Lung (tissue), 16 donors: ENCODE measurements around the gene LYZL2. TPM values are rescaled to one million over a fixed set of nuclear protein-coding genes. Genes with fewer than 3 reads are reported as not detected.
"Not testable (repeated sequence)": the region's sequence is repeated elsewhere in the genome, so short reads cannot be mapped to it uniquely, and the experiment has no call there.

ENCODE experiments used
- ATAC-seq: fragments of 200-7000 bp; cut with Tn5 transposase; one replicate; pipeline ENCODE4 v1.9.1; 2020; ENCODE audit warnings: moderate number of reproducible peaks; ENCODE audit not compliant: insufficient read depth, low FRiP score
- DNase-seq, 3 donors: peaks; one replicate each; pipeline ENCODE4 v3.0.0-alpha.2; 2013 to 2017
- H3K27ac ChIP-seq, 2 donors: one replicate each; pipeline ENCODE4 v1.5.1; 2013; ENCODE audit warnings: mild to moderate bottlenecking in 2 of 2, moderate library complexity in 2 of 2, control low read depth in 1 of 2, inconsistent platforms in 1 of 2, low read depth in 1 of 2, low read length in 1 of 2
- H3K27me3 ChIP-seq, 3 donors: one replicate each; pipeline ENCODE4 v1.5.1; 2013; ENCODE audit warnings: low read length in 2 of 3; ENCODE audit not compliant: control insufficient read depth in 3 of 3, insufficient read depth in 3 of 3
- H3K36me3 ChIP-seq, 4 donors: one replicate each; pipeline ENCODE4 v1.5.1; 2013; ENCODE audit warnings: low read length in 4 of 4, mild to moderate bottlenecking in 1 of 4, moderate library complexity in 1 of 4; ENCODE audit not compliant: control insufficient read depth in 4 of 4, insufficient read depth in 4 of 4
- H3K4me1 ChIP-seq, 5 donors: one replicate each; pipeline ENCODE4 v1.5.1; 2013; ENCODE audit warnings: low read length in 5 of 5, mild to moderate bottlenecking in 2 of 5, moderate library complexity in 1 of 5; ENCODE audit not compliant: control insufficient read depth in 5 of 5, insufficient read depth in 5 of 5
- H3K4me3 ChIP-seq: one replicate; pipeline ENCODE4 v1.5.1; 2013; ENCODE audit warnings: mild to moderate bottlenecking, control low read depth, moderate library complexity
- H3K9ac ChIP-seq, 2 donors: one replicate each; pipeline ENCODE4 v1.5.1; 2013; ENCODE audit warnings: low read length in 2 of 2, control low read depth in 1 of 2; ENCODE audit not compliant: insufficient read depth in 1 of 2
- H3K9me3 ChIP-seq, 4 donors: one replicate each; pipeline ENCODE4 v1.5.1; 2013; ENCODE audit warnings: low read length in 3 of 4, mild to moderate bottlenecking in 1 of 4, moderate library complexity in 1 of 4; ENCODE audit not compliant: control insufficient read depth in 4 of 4, insufficient read depth in 3 of 4
- WGBS, 2 donors: extraction: QIAGEN DNeasy Blood & Tissue Kit; methylation state at CpG; one replicate each; pipeline ENCODE4 v1.1.7; 2013; 5-methylcytosine and 5-hydroxymethylcytosine counted together
- long read RNA-seq, 5 donors: transcript quantifications; one replicate each; lab custom pipeline, GENCODE V29; 2026
- polyA plus RNA-seq, 2 donors: library from polyadenylated mRNA; stranded (reverse); fragments of 200-250 nt; gene quantifications; one replicate each; pipeline ENCODE4 v1.2.1, GENCODE V29; 2013
- total RNA-seq, 2 donors: library from RNA; depleted of rRNA in 1 of 2; stranded (reverse); fragments of >200 nt in 1 of 2; gene quantifications; one replicate each; pipeline ENCODE4 v1.2.1, GENCODE V29; 2014 to 2021
- TF ChIP-seq, protein P1 (sequence below): IDR thresholded peaks from 2 replicates; pipeline ENCODE4 v1.5.1; 2012; ENCODE audit warnings: mild to moderate bottlenecking; ENCODE audit errors: control extremely low read depth, extremely low read depth
- donor health status: control.
- donor health status: control.
- donor health status: Bipolar disorder and iron deficiency.
- donor health status: healthy.
- donor health status: DM: yes; HTN: yes; CAD: no.

Gene LYZL2
- total RNA-seq, result not detected
- not detected for polyA plus RNA-seq
- long read RNA-seq, donor 1, result 0 reads
- long read RNA-seq, donor 2, result 0 reads
- long read RNA-seq, donor 3, result 0 reads
- long read RNA-seq, donor 4, result 0 reads
- long read RNA-seq, donor 5, result 0 reads

DNA sequence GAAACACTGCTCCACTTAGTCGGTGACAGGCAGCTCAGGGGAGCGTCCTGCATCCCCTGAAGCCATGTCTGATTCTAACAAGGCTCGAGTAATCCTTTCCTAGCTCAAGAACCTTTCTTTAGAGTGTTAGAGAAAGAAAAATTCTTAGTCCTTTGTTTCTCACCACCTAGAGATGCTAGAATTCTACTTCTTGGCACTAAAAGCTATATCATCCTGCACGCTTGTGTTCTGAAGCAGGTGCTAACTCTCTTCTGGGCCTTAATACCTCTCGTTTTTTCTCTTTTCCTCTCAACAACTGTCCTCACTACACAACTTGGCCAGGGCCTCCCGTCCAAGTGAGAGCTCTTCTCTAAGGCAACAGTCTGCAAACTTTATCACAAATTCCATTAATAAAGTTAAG is at the start of gene LYZL2:
Gene LYZL2 (minus strand): TSS at position 101 of the 400 bp plus-strand sequence. CDS start 2,838 bp downstream, outside the sequence.
- no peak within 1 kb of the TSS for H3K27ac ChIP-seq

DNA sequence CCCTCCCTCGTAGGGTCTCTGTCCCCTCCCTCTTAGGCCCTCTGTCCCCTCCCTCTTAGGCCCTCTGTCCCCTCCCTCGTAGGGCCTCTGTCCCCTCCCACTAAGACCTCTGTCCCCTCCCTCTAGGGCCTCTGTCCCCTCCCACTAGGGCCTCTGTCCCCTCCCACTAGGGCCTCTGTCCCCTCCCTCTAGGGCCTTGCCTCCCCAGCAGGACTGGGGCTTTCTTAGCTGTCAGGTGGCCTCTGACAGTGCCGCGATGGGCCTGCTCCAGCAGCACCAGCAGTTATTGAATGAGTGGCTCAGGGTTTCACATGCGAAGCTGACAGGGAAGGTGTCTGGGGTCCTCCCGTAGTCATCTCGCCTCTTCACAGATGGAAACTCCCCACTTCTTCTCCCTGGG is 48.1 kb upstream of the LYZL2 start:
- not testable (repeated sequence) for DNase-seq, H3K9me3 ChIP-seq, H3K27ac ChIP-seq, H3K4me1 ChIP-seq, H3K27me3 ChIP-seq, H3K36me3 ChIP-seq, ATAC-seq, H3K4me3 ChIP-seq, H3K9ac ChIP-seq
- WGBS, 2 donors, result 73 to 80% methylated on average over 1 to 5 of the region's 7 CpGs

More for the DNA sequence above, at the start of gene LYZL2:
- TF ChIP-seq, protein P1, sequence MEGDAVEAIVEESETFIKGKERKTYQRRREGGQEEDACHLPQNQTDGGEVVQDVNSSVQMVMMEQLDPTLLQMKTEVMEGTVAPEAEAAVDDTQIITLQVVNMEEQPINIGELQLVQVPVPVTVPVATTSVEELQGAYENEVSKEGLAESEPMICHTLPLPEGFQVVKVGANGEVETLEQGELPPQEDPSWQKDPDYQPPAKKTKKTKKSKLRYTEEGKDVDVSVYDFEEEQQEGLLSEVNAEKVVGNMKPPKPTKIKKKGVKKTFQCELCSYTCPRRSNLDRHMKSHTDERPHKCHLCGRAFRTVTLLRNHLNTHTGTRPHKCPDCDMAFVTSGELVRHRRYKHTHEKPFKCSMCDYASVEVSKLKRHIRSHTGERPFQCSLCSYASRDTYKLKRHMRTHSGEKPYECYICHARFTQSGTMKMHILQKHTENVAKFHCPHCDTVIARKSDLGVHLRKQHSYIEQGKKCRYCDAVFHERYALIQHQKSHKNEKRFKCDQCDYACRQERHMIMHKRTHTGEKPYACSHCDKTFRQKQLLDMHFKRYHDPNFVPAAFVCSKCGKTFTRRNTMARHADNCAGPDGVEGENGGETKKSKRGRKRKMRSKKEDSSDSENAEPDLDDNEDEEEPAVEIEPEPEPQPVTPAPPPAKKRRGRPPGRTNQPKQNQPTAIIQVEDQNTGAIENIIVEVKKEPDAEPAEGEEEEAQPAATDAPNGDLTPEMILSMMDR, result no peak
- DNase-seq (no peak), ATAC-seq (no peak)
- no peak within 1 kb of the TSS for H3K4me3 ChIP-seq
- no peaks in the 10 kb centered on the region for H3K36me3 ChIP-seq
- no peaks in the 10 kb centered on the region for H3K27me3 ChIP-seq
- 86 to 89% methylated on average over 6 of the region's 6 CpGs for WGBS, 2 donors
- H3K9ac ChIP-seq, result no peak within 1 kb of the TSS
- no peaks in the 10 kb centered on the region for H3K4me1 ChIP-seq
- no peaks in the 10 kb centered on the region for H3K9me3 ChIP-seq

DNA sequence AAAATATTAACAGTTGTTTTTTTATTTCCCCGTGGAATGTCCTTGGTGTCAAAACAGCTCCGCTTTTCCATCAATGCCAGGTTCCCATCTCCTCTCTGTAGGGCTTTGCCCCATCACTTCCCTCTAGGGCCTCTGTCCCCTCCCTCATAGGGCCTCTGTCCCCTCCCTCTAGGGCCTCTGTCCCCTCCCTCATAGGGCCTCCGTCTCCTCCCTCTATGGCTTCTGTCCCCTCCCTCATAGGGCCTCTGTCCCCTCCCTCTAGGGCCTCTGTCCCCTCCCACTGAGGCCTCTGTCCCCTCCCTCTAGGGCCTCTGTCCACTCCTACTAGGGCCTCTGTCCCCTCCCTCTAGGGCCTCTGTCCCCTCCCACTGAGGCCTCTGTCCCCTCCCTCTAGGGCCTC is 47.6 kb upstream of the LYZL2 start:
- H3K4me3 ChIP-seq, H3K36me3 ChIP-seq, ATAC-seq, H3K9ac ChIP-seq, DNase-seq, H3K4me1 ChIP-seq, H3K27me3 ChIP-seq, H3K9me3 ChIP-seq, H3K27ac ChIP-seq: not testable (repeated sequence)
- WGBS, 2 donors, result 55 to 78% methylated on average over 3 of the region's 3 CpGs

DNA sequence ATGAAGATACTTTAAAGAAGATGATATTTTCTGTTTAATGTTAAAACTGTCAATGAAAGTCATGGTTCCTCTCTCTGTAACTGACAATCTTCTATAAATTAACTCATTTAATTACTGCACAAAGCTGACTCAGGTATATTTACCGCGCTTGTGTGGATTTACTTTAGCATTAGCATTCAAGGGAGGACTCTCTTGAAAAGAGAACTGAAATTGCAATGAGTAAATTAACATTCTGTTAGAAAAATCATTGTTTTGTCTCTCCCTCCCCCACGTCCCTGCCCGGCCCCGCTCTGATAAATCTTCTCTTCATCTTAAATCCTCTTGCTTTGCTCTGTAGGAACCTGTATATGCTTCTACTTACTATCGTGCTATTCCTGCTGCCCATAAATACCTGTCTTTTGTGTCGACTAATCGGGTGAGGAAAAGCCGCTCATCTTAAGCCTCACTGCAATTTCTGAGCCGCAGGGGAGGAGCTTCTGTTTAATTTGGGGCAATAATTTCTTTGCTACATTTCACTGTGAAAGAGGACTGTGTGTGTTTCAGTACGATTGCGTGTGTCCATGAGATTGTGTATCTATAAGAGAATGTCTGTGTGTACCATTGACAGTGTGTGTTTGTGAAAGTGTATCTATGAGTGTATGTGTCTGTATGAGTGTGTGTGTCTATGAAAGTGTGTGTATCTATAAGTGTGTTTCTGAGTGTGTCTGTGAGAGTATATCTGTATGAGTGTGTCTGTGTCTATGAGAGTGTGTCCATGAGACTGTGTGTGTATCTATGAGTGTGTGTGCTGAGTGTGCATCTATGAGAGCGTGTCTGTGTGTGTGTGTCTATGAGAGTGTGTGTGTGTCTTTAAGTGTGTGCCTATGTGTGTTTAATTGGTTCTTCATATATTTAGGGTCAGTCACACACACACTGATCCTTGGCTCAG is 46.5 kb upstream of the LYZL2 start:
- H3K27me3 ChIP-seq, result no peaks in the 10 kb centered on the region
- TF ChIP-seq, protein P1, result no peak
- H3K4me3 ChIP-seq, result no peak overlapping the region
- ATAC-seq, result no peak
- H3K27ac ChIP-seq, result no peak overlapping the region
- H3K4me1 ChIP-seq, result peaks cover 0 to 1% (median 0%) of the 10 kb centered on the region in 5 donors
- no peak overlapping the region for H3K9ac ChIP-seq
- 86 to 92% methylated on average over 11 of the region's 13 CpGs for WGBS, 2 donors
- H3K36me3 ChIP-seq, result no peaks in the 10 kb centered on the region
- peaks cover 0 to 3% (median under 1%) of the 10 kb centered on the region in 4 donors for H3K9me3 ChIP-seq
- DNase-seq, result no peak
